IMR-90 (cell line): ENCODE measurements around the gene OTOG. TPM values are rescaled to one million over a fixed set of nuclear protein-coding genes. Genes with fewer than 3 reads are reported as not detected.

ENCODE experiments used
- ATAC-seq: fragments of 200-7000 bp; cut with Tn5 transposase; 2 replicates; pipeline ENCODE4 v1.9.1; 2020; ENCODE audit warnings: low read depth, mild to moderate bottlenecking, moderate library complexity
- BruUV-seq: library from RNA; stranded (reverse); fragments of 400-500 nt; replicated peaks from 2 replicates; lab custom pipeline; 2021; lab: Mats Ljungman, UMichigan
- CTCF ChIA-PET: fragments of 300-600 bp; formaldehyde crosslinking; extraction: SDS; loops from one replicate; lab custom pipeline; 2021; ENCODE audit warnings: antibody characterized with exemption; lab: Yijun Ruan, JAX
- POLR2A ChIA-PET: fragments of 300-600 bp; sonication (Branson Sonifier 250); formaldehyde crosslinking; loops from one replicate; lab custom pipeline; 2022; ENCODE audit warnings: antibody characterized with exemption; ENCODE audit not compliant: unreplicated experiment; lab: Charles Lee
- DNase-seq: peaks from one replicate; pipeline ENCODE4 v3.0.0; 2013
- H2AFZ ChIP-seq: replicated peaks from 2 replicates; pipeline ENCODE3; 2013; ENCODE audit warnings: low read length, mild to moderate bottlenecking; ENCODE audit not compliant: poor library complexity
- H2AK5ac ChIP-seq: 2 replicates; pipeline ENCODE4 v1.6.1; 2013; ENCODE audit warnings: low read depth, low read length, inconsistent platforms
- H2AK9ac ChIP-seq: replicated peaks from 2 replicates; pipeline ENCODE3; 2013; ENCODE audit warnings: mild to moderate bottlenecking, low read depth, low read length, moderate library complexity; ENCODE audit not compliant: poor library complexity
- H2BK120ac ChIP-seq: 2 replicates; pipeline ENCODE4 v1.6.1; 2013; ENCODE audit warnings: low read depth, low read length, inconsistent platforms
- H2BK15ac ChIP-seq: 3 replicates; pipeline ENCODE4 v1.6.1; 2013; ENCODE audit warnings: low read depth, low read length, inconsistent platforms
- H2BK20ac ChIP-seq: 2 replicates; pipeline ENCODE4 v1.6.1; 2013; ENCODE audit warnings: low read depth, mild to moderate bottlenecking, inconsistent platforms, low read length, moderate library complexity
- H2BK5ac ChIP-seq: 2 replicates; pipeline ENCODE4 v1.6.1; 2013; ENCODE audit warnings: mild to moderate bottlenecking, low read depth, low read length, inconsistent platforms; ENCODE audit not compliant: poor library complexity, severe bottlenecking
- H3K14ac ChIP-seq: replicated peaks from 2 replicates; pipeline ENCODE4 v1.6.1; 2013; ENCODE audit warnings: low read depth, low read length, inconsistent platforms
- H3K18ac ChIP-seq: 2 replicates; pipeline ENCODE4 v1.6.1; 2013; ENCODE audit warnings: low read depth, low read length, control low read depth
- H3K23ac ChIP-seq: 2 replicates; pipeline ENCODE4 v1.6.1; 2013; ENCODE audit warnings: low read depth, low read length, inconsistent platforms
- H3K27ac ChIP-seq: 2 replicates; pipeline ENCODE4 v1.5.1; 2013; ENCODE audit warnings: mild to moderate bottlenecking, control low read depth, low read length; ENCODE audit not compliant: insufficient read depth
- H3K27me3 ChIP-seq: 2 replicates; pipeline ENCODE4 v1.6.1; 2013; ENCODE audit warnings: low read length; ENCODE audit not compliant: control insufficient read depth, insufficient read depth
- H3K36me3 ChIP-seq: 2 replicates; pipeline ENCODE4 v1.6.1; 2013; ENCODE audit warnings: low read length, mixed read lengths; ENCODE audit not compliant: control insufficient read depth, insufficient read depth
- H3K4ac ChIP-seq: 2 replicates; pipeline ENCODE4 v1.6.1; 2013; ENCODE audit warnings: low read depth, low read length, inconsistent platforms
- H3K4me1 ChIP-seq: 2 replicates; pipeline ENCODE4 v1.6.1; 2013; ENCODE audit warnings: low read length, mixed read lengths; ENCODE audit not compliant: control insufficient read depth, insufficient read depth
- H3K4me2 ChIP-seq: 2 replicates; pipeline ENCODE4 v1.6.1; 2013; ENCODE audit warnings: low read depth, mild to moderate bottlenecking, control low read depth, low read length, moderate library complexity
- H3K4me3 ChIP-seq: 2 replicates; pipeline ENCODE4 v1.5.1; 2013; ENCODE audit warnings: low read depth, mild to moderate bottlenecking, control low read depth, low read length, moderate library complexity; ENCODE audit not compliant: insufficient read depth
- H3K56ac ChIP-seq: 2 replicates; pipeline ENCODE4 v1.6.1; 2013; ENCODE audit warnings: low read length, inconsistent platforms; ENCODE audit not compliant: insufficient read depth; ENCODE audit errors: extremely low read depth
- H3K79me1 ChIP-seq, 2 experiments: 2 replicates each; pipeline ENCODE4 v1.6.1; 2013; ENCODE audit warnings: low read length in 2 of 2, inconsistent platforms in 1 of 2, low read depth in 1 of 2
- H3K9ac ChIP-seq: 2 replicates; pipeline ENCODE4 v1.6.1; 2013; ENCODE audit warnings: low read depth, low read length, control low read depth
- H3K9me1 ChIP-seq: 2 replicates; pipeline ENCODE4 v1.6.1; 2013; ENCODE audit warnings: low read length, inconsistent platforms; ENCODE audit not compliant: insufficient read depth
- H3K9me3 ChIP-seq: 2 replicates; pipeline ENCODE4 v1.6.1; 2013; ENCODE audit warnings: low read length; ENCODE audit not compliant: control insufficient read depth, insufficient read depth
- H4K20me1 ChIP-seq: 2 replicates; pipeline ENCODE4 v1.6.1; 2013; ENCODE audit warnings: low read length, inconsistent platforms; ENCODE audit not compliant: insufficient read depth
- H4K5ac ChIP-seq: 2 replicates; pipeline ENCODE4 v1.6.1; 2013; ENCODE audit warnings: mild to moderate bottlenecking, low read depth, low read length, control low read depth
- H4K8ac ChIP-seq, 2 experiments: 2 replicates each; pipeline ENCODE4 v1.6.1; 2013; ENCODE audit warnings: low read depth in 2 of 2, low read length in 2 of 2, control low read depth in 1 of 2, inconsistent platforms in 1 of 2
- H4K91ac ChIP-seq: 2 replicates; pipeline ENCODE4 v1.6.1; 2013; ENCODE audit warnings: low read depth, low read length, inconsistent platforms; ENCODE audit not compliant: insufficient read depth
- FOS ChIP-seq: fragments of 150-350 bp; IDR thresholded peaks from 2 replicates; pipeline ENCODE4 v1.6.1; 2016; ENCODE audit warnings: low read depth, low read length
- NFE2L2 ChIP-seq: fragments of 150-350 bp; IDR thresholded peaks from 2 replicates; pipeline ENCODE4 v1.6.1; 2016; ENCODE audit warnings: low read depth, mild to moderate bottlenecking, low read length
- RAD21 ChIP-seq: IDR thresholded peaks from 2 replicates; pipeline ENCODE4 v1.6.1; 2012; ENCODE audit warnings: low read length, improper control_type of control experiment
- SMC3 ChIP-seq: fragments of 150-350 bp; IDR thresholded peaks from 2 replicates; pipeline ENCODE4 v1.6.1; 2016; ENCODE audit warnings: low read depth, mild to moderate bottlenecking, antibody characterized with exemption, low read length, moderate library complexity
- WGBS, 2 experiments: methylation state at CpG; one replicate each; pipeline versions ENCODE4 v1.1.5 to v1.1.7; 2013; ENCODE audit warnings: missing lambda C conversion rate in 2 of 2; ENCODE audit not compliant: insufficient read length in 1 of 2; ENCODE audit errors: extremely low coverage in 2 of 2; 5-methylcytosine and 5-hydroxymethylcytosine counted together
- dilution Hi-C: fragments of 300-500 bp; cut with HindIII; formaldehyde crosslinking; loops from one replicate; pipeline ENCODE4 v1.14.3; 2018; ENCODE audit warnings: low sequenced_read_pairs; ENCODE audit not compliant: unreplicated experiment
- in situ Hi-C: fragments of 300-500 bp; cut with MboI; formaldehyde crosslinking; loops from 3 replicates; pipeline ENCODE4 v1.14.3; 2019; ENCODE audit warnings: low sequenced_read_pairs, inconsistent platforms, mixed read lengths
- intact Hi-C: fragments of 100-400 bp; cut with micrococcal nuclease; formaldehyde crosslinking; loops from 2 replicates; pipeline ENCODE4 v1.10.0; 2022
- polyA plus RNA-seq, 3 experiments: library from polyadenylated mRNA; depleted of rRNA; stranded (reverse); fragments of >200 nt; gene quantifications; 2 replicates each; pipeline ENCODE4 v1.2.3, GENCODE V29; 2012; ENCODE audit warnings: low replicate concordance in 1 of 3
- total RNA-seq: library from RNA; depleted of rRNA; stranded (reverse); fragments of >200 nt; gene quantifications from 2 replicates; pipeline ENCODE4 v1.2.3, GENCODE V29; 2012
- TF ChIP-seq, protein P1 (sequence below): fragments of 150-350 bp; IDR thresholded peaks from 2 replicates; pipeline ENCODE4 v1.6.1; 2017; ENCODE audit warnings: mild to moderate bottlenecking, antibody characterized with exemption, low read length, low read depth
- TF ChIP-seq, protein P2 (sequence below): conservative IDR thresholded peaks from 2 replicates; pipeline ENCODE4 v1.5.1; 2012; ENCODE audit warnings: mild to moderate bottlenecking, low read depth, low read length, improper control_type of control experiment

OTOG gene
- total and polyA plus RNA-seq, 2 of the 4 experiments (the other 2 are of a cell fraction): not detected

DNA sequence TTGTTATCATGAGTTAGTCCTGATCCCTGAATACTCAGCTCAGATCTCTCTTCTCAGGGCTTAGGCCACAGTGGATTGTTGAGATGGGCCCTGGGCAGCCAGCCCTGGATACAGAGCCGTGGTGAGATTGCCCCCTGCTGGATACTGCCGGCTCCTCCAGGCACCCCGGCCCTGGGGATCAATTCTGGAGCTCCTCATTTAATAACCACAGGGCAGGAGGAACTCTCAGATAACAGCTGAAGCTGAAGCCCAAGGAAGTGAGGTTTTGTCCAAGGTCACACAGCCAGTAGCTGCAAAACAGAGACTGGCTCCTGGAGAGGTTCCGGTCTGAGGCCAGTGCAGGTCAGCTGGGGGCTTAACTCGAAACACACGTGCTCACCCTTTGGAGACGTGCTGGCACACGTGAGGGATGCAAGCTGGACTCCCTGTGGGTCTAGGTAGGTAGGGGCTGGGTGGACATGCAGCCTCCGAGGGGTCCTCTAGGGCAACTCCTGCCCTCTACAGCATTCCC, 18.8 kb upstream of the OTOG start:
- H4K91ac ChIP-seq: no peak overlapping the region
- H3K4me3 ChIP-seq: no peak overlapping the region
- H3K27me3 ChIP-seq: peaks cover 13% of the 10 kb centered on the region; the same call in 1 of the 2 replicates
- DNase-seq: peak; percentile 28
- no peak overlapping the region for H4K8ac ChIP-seq
- no peaks in the 10 kb centered on the region for H3K9me1 ChIP-seq
- no peak overlapping the region for H2AK9ac ChIP-seq
- intact Hi-C loops (loop anchor here (1.0 kb wide), 3 partner anchors 24 to 298 kb away; no protein-coding TSS in a partner anchor), dilution Hi-C loops (no loop called here), in situ Hi-C loops (no loop called here)
- H2BK20ac ChIP-seq: no peak overlapping the region
- H2BK5ac ChIP-seq: no peak overlapping the region
- BruUV-seq: no TSS peak
- ChIA-PET CTCF (interaction anchor here (0.8 to 2.0 kb wide), 9 partner anchors 9 to 708 kb away, joined by 3 to 8 read pairs (median 4); no protein-coding TSS in a partner anchor), POLR2A (no interaction called here)
- peak; percentile 98 for ATAC-seq
- H3K36me3 ChIP-seq: no peaks in the 10 kb centered on the region
- H3K79me1 ChIP-seq: no peaks in the 10 kb centered on the region
- peak; percentile 69 for TF ChIP-seq RAD21
- TF ChIP-seq, protein P1, sequence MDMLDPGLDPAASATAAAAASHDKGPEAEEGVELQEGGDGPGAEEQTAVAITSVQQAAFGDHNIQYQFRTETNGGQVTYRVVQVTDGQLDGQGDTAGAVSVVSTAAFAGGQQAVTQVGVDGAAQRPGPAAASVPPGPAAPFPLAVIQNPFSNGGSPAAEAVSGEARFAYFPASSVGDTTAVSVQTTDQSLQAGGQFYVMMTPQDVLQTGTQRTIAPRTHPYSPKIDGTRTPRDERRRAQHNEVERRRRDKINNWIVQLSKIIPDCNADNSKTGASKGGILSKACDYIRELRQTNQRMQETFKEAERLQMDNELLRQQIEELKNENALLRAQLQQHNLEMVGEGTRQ: no peak
- TF ChIP-seq SMC3: peak; percentile 57
- TF ChIP-seq, protein P2, sequence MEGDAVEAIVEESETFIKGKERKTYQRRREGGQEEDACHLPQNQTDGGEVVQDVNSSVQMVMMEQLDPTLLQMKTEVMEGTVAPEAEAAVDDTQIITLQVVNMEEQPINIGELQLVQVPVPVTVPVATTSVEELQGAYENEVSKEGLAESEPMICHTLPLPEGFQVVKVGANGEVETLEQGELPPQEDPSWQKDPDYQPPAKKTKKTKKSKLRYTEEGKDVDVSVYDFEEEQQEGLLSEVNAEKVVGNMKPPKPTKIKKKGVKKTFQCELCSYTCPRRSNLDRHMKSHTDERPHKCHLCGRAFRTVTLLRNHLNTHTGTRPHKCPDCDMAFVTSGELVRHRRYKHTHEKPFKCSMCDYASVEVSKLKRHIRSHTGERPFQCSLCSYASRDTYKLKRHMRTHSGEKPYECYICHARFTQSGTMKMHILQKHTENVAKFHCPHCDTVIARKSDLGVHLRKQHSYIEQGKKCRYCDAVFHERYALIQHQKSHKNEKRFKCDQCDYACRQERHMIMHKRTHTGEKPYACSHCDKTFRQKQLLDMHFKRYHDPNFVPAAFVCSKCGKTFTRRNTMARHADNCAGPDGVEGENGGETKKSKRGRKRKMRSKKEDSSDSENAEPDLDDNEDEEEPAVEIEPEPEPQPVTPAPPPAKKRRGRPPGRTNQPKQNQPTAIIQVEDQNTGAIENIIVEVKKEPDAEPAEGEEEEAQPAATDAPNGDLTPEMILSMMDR: peak; percentile 67
- no peak for TF ChIP-seq FOS
- TF ChIP-seq NFE2L2: no peak
- no peak overlapping the region for H3K4ac ChIP-seq
- no peak overlapping the region for H3K9ac ChIP-seq
- no peak overlapping the region for H3K14ac ChIP-seq
- H3K56ac ChIP-seq: no peak overlapping the region
- 67% methylated on average over 1 of the region's 9 CpGs; no CpG with 5 or more reads in 1 of the 2 experiments for WGBS, 2 experiments
- H3K27ac ChIP-seq: no peak overlapping the region
- H2AFZ ChIP-seq: no peak overlapping the region
- no peaks in the 10 kb centered on the region for H4K20me1 ChIP-seq
- no peaks in the 10 kb centered on the region for H3K9me3 ChIP-seq
- H3K4me2 ChIP-seq: no peak overlapping the region
- H2BK120ac ChIP-seq: no peak overlapping the region
- no peak overlapping the region for H4K5ac ChIP-seq
- H3K4me1 ChIP-seq: no peaks in the 10 kb centered on the region
- H2BK15ac ChIP-seq: no peak overlapping the region
- no peak overlapping the region for H2AK5ac ChIP-seq
- H3K18ac ChIP-seq: no peak overlapping the region
- H3K23ac ChIP-seq: no peak overlapping the region
